RCC 7860 (cell line): ENCODE data around the gene CDC42BPA.
"Not testable (repeated sequence)": the region's sequence is repeated elsewhere in the genome, so short reads cannot be mapped to it uniquely, and the experiment has no call there.

Source experiments
- DNase-seq: peaks from one replicate; pipeline ENCODE4 v3.0.0-alpha.2; 2015; ENCODE audit warnings: low spot score
- FAIRE-seq: peaks from 2 replicates; lab custom pipeline; 2012; peaks lifted over from hg19 to GRCh38; lab: Jason Lieb, UNC

CDC42BPA gene, protein sequence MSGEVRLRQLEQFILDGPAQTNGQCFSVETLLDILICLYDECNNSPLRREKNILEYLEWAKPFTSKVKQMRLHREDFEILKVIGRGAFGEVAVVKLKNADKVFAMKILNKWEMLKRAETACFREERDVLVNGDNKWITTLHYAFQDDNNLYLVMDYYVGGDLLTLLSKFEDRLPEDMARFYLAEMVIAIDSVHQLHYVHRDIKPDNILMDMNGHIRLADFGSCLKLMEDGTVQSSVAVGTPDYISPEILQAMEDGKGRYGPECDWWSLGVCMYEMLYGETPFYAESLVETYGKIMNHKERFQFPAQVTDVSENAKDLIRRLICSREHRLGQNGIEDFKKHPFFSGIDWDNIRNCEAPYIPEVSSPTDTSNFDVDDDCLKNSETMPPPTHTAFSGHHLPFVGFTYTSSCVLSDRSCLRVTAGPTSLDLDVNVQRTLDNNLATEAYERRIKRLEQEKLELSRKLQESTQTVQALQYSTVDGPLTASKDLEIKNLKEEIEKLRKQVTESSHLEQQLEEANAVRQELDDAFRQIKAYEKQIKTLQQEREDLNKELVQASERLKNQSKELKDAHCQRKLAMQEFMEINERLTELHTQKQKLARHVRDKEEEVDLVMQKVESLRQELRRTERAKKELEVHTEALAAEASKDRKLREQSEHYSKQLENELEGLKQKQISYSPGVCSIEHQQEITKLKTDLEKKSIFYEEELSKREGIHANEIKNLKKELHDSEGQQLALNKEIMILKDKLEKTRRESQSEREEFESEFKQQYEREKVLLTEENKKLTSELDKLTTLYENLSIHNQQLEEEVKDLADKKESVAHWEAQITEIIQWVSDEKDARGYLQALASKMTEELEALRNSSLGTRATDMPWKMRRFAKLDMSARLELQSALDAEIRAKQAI (N-terminal part only)

DNA sequence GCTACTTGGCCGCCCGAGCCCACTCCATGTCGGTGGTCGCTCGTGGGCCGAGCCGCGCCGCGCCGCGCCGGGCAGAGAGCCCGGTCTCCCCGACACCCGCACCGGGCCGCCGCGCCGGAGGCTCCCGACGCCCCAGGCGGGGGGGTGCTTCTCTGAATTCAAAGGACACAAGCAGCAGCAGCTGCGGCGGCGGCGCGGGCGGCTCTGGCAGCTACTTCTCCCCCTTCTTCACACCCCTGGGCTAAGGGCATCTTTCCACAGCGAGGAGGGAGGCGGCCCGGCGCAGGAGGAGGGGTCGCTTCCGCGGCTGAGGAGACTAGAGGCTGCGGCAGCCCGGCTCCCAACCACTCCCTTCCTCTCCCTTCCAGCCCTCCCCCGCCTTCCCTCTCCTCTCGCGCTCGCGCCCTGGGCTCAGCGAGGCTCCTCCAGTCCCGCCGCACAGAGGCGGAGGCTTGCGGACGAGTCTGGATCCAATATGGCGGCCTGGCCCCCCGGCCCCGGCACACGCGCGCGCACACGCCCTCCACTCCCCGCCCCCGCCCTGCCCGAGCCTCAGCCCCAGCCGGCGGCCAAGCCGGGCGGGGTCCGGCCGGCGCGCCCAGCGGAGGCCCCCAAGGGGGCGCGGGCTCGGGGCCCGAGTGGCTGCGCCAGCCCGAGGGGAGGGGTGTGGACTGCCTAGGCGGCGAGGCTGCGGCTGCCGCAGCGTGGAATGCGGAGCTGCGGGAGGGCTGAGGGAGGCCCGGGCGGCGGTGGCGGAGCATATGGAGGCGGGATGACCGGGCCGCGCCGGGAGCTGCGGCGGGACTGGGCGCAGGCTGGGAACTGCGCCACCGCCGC lies at the start of gene CDC42BPA:
Gene CDC42BPA, minus strand, starts transcription at position 477 of the 837 bp plus-strand sequence. CDS start 1,310 bp downstream, outside the sequence.
- DNase-seq = peak; percentile 75

DNA sequence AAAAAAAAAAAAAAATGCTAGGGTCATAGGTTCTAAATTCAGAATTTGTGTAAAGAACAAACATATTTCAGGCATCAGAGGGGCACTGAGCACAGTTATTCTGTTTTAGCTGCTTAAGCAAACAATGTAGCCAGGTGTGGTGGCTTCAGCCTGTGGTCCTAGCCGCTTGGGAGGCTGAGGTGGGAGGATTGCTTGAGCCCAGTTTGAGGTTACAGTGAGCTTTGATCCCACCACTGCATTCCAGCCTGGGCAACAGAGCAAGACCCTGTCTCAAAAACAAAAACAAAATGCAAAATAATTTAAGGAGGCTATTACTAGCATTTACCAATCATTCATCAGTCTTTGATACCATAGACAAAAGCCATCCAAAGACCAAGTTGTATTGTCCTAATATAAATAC lies 49.7 kb upstream of the CDC42BPA start:
- FAIRE-seq (no peak), DNase-seq (no peak)

More for the DNA sequence above, at the start of gene CDC42BPA:
- FAIRE-seq = no peak

DNA sequence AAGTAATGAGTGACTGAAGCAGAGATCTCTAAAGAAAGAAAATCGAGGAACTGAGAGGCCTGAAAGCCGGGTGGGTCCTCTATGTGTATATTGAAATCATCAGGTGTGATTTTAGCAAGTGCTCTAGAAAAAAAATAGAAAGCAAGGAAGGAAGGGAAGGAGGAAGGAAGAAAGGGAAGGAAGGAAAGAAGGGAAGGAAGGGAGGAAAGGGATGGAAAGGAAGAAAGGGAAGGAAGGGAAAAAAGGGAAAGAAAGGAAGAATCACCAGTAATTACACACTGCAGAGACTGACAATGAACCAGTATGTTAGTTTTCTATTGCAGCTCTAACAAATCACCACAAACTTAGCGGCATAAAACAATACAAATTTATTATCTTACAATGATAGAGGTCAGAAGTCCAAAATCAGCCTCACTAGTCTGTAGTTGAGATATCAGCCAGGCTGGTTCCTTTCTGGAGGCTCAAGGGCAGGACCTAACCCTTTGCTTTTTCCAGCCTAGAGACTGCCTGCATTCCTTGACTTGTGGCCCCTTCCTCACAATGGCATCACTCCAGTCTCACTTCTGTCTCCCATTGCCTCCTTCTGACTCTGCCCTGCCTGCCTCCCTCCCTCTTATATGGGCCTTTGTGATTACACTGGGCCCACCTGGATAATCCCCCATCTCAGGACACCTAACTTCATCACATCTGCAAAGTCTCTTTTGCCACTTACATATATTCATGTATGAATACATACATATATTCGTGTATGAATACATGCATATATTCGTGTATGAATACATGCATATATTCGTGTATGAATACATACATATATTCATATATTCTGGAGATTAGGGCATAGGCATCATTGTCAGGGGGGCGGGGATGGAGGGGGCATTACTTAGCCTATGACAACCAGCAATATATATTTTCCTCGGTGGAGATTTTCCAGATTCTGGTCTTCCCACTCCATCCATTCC lies 47.5 kb upstream of the CDC42BPA start:
- FAIRE-seq (no peak), DNase-seq (no peak)

DNA sequence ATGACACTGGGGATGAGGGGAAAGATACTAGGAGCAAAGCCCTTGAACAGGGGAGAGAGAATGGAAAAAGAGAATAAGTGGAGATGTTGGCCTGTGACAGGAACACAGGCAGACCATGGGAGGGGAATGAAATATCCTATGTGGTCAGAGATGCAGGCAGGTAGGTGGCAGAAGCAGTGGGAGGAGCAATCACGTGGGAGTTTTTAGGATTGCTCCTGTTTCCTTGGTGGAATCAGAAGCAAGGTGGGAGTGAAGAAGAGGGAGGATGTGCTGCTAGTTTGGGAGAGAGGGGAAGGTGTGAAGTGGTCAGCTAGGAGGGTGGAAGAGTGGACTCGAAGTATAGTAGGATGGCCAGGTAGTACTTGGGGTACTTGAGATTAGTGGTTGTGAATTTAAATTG lies 46.4 kb upstream of the CDC42BPA start:
- no peak for FAIRE-seq

DNA sequence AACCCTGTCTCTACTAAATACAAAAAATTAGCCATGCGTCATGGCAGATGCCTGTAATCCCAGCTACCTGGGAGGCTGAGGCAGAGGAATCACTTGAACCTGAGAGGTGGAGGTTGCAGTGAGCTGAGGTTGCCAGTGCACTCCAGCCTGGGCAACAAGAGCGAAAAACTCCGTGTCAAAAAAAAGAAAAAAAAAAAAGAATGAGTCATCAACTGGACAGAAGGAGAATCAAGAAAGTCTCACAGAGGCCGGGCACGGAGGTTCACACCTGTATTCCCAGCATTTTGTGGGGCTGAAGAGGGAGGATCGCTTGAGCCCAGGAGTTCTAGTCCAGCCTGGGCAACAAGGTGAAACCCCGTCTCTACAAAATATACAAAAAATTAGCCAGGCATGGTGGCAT lies 45.5 kb upstream of the CDC42BPA start:
- FAIRE-seq (no peak), DNase-seq (no peak)

More for the DNA sequence above, 46.4 kb upstream of the CDC42BPA start:
- no peak for DNase-seq

DNA sequence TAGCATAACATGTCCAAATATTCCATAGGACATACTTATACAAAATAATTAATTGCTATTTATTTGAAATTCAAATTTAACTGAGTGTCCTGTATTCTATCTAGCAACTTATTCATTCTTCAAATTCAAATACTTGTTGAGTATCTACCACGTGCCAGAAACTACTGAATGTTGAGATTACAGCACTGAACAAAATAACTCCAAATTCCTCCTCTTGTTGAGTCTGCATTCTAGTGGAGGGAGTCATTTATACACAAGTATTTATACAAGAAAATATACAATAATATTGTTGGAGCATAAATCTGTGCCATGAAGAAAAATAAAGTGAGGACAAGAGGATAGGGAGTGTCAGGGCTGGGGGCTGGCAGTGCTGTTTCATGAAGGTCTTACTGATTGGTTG lies 43.7 kb upstream of the CDC42BPA start:
- FAIRE-seq (no peak), DNase-seq (no peak)

DNA sequence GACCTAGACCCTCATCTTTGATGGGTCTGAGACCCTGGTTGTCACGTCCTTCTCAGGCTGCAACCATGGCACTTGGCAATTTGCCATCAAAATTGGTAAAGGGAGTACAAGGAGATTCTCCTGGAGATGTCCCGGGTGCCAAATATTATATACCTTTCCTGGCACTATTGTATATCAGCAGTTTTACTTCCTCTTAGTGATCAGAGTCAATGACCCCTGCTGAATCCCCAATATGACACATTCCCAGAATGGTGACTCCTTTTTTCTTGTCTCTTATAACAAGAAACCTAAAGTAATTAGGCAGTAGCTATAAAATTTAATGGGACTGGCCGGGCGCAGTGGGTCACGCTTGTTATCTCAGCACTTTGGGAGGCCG lies 39.6 kb upstream of the CDC42BPA start:
- DNase-seq (no peak), FAIRE-seq (no peak)

DNA sequence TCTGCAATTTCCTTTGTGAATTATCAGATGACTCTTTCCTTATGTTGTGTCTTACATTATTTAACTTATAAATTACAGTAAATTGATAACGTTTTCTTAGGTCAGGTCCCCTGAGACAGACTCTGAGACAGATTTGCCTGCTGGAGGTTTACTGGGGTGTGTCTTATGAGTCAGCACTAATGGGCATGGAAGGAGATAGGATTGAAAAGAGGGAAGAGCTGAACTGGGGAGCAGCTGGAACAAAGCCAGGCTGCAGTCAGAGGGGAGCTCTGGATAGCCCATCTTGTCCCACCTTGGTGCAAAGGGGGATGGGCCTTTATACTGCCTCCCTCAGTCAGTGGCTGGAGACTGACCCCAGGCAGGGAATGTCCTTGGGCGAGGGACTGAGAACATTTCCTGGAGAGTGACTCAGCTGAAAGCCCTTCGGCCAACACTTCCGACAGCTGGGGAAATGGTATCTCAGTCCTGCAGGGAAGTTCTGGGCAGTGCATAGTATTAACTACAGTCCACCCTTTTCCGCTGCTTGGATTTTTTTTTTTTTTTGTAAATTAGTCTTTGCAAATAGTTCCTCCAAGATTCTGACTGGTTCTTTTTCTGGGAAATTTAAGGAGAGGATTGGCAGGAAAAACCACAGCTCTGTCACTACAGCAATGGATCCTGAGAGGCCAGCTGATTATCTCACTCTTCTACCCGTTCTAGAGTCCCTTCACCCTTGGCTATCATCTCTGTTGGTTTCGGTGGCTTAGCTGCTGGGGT lies 39.1 kb upstream of the CDC42BPA start:
- FAIRE-seq = peak; percentile 84
- DNase-seq = peak; percentile 83

DNA sequence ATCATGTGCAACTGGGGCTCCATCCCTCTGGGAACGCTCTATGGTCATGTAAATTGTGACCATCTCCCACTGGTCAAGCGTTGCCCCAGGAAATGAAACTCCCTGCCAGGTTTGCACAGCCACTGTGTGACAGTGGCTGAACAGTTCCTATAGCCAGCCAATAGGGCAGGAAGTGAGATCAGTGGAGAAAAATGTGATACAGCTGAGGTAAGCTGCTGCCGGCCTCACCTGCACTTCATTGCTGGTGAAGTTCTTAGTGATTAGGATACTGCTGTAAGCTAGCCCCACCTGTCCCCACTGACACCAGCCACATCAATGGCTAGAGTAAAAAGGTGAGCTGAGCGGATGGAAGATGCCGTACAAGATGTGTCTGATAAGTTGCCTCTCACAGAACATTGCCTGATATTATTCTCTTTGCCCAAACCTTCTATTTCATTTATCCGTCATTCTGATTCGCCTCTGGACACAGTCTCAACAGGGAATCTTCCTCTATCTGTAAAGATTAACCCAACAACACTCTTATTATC lies 38.4 kb upstream of the CDC42BPA start:
- FAIRE-seq (no peak), DNase-seq (peak; percentile 57)

DNA sequence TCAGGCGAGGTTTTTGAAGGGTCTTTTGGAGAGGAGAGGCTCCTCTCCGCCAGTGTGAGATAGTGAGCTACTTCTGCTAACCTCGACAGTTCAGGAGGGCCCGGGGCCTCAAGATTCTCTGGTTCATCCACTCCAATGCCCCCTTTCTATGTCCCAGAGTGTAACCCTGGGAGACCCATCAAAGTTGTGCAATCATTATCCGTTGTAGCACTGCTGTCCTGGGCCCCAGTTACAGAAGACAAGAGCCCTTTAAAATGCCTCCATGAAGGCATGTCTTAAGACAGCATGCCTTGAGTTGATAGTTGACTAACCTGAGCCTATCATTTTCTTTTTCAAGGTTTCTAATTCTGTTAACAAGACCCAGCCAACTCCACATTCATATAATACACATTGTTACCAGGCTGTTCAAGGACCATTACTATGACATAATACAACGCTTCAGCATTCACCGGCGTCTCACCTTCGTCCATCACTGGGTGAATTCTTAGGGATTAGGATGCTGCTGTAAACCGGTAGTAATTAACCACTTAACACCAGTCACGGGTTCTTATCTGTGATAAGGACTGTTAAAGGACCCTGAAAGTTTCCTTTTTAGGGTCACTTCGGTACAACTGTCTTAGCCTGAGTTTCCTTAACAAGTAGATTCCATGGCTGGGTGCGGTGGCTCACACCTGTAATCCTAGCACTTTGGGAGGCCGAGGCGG lies 37.4 kb upstream of the CDC42BPA start:
- FAIRE-seq (no peak), DNase-seq (no peak)

DNA sequence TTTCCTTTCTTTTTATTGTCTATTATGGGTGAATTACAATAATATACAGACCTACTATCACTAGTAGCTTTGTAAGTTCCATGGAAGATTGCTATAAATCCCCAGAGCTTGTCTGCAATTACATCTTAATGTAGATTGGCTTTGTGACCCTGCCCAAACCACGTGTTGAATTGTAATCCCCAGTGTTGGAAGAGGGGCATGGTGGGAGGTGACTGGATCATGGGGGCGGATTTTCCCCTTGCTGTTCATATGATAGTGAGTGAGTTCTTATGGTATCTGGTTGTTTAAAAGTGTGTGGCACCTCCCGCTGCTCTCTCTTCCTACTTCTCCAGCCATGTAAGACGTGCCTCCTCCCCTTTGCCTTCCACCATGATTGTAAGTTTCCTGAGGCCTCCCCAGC lies 34.9 kb upstream of the CDC42BPA start:
- DNase-seq (no peak), FAIRE-seq (no peak)

DNA sequence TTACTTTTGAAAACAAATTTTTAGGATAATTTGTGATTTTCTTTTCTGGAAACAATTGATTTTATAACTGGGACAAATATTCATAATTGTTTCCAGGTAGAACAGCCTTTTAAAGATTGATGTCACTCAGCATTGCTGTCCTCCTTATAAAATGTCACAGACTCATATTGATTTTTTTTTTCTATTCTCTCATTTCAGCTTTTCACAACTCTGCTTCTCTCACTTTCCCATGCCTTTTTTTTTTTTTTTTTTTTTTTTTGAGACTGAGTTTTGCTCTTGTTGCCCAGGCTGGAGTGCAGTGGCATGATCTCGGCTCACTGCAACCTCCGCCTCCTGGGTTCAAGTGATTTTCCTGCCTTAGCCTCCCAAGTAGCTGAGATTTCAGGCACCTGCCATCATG lies 33.9 kb upstream of the CDC42BPA start:
- FAIRE-seq, DNase-seq: not testable (repeated sequence)

DNA sequence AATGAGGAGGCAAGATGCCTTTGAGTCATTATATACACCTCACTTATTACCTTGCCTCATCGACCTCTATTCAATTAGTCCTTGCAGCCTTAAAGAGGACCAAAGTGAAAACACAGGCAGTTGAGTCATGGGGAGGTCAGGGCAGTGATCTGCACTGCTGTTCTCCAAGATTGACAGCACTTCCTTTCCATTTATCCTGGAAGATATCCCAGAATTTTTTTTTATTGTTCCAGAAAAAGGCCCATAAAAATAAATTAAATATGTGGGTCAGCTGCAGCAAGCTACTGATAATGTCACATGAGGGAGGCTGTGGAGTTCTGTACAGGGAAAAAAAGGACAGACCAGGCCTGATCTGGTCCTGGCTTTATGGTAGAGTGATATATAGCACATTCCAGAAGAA lies 33.2 kb upstream of the CDC42BPA start:
- DNase-seq (no peak), FAIRE-seq (no peak)

DNA sequence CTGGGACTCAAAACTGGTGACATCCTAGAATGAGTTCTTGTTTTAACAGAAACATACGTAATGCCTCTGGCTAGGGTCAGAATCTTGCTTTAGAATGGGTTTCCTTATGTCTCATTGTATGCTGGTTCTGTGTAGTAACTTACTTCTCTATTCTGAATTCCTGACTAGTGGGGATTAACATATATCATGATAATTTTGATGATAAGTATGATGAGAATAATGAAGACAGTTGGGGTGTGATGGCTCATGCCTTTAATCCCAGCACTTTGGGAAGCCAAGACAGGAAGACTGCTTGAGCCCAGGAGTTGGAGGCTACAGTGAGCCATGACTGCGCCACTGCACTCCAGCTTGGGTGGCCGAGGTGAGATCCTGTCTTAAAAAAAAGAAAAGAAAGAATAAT lies 31.7 kb upstream of the CDC42BPA start:
- no peak for DNase-seq
- no peak for FAIRE-seq

DNA sequence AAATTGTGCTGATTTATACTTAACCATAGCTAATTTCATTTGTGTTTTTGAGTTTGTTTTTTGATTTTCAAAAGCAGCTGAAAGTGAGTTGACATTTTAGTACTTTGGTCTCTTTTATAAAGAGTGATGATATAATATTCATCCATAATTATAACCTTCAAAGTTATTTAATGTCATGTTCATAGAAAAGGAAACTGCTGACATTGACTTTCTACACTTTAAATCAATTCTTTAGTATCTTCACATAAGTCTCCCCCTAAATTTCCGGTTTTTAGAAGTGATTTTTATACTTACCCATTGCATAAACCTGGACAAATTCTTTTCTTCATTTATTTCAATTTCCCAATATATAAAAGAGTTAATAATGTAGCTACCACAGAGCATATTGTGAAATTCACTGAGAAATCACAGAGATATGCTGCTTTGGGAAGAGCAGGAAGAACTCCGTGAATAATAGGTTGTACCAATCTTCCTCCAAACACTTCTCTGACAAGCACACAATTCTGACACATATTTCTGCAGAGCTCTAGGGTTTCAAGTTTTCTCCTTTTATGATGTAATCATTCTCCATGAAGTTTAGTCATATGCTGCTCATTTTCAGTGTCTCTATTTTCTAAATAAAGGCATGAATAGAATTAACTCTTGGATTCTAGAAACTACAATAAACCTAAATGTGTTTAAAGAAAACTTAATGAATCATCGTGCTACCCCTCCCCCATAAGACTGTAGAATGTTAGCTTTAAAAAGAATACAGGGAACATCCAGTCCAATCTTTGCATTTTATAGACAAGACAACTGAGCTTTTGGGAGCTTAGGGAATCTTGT lies 25.6 kb upstream of the CDC42BPA start:
- DNase-seq = peak; percentile 34

DNA sequence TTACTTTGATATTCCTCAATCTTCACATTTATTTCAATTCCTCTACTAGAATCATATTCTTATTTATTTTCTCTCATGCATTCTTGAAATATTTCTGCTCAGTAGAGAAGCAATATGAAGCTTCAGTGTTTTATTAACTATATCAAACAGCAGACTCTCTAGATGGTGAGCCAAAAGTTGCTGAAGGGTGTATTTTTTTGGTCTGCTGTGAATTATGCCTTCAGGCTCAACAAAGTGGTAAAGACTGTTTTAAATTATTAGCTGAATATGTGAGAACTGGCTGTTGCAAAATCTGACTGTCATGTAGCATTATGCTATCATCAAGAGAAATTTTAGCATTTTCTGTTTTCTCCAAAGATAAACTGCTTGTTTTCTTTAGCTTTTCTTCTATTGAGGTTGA lies 24.9 kb upstream of the CDC42BPA start:
- FAIRE-seq (no peak), DNase-seq (no peak)

More for the DNA sequence above, 25.6 kb upstream of the CDC42BPA start:
- FAIRE-seq = peak; percentile 60

DNA sequence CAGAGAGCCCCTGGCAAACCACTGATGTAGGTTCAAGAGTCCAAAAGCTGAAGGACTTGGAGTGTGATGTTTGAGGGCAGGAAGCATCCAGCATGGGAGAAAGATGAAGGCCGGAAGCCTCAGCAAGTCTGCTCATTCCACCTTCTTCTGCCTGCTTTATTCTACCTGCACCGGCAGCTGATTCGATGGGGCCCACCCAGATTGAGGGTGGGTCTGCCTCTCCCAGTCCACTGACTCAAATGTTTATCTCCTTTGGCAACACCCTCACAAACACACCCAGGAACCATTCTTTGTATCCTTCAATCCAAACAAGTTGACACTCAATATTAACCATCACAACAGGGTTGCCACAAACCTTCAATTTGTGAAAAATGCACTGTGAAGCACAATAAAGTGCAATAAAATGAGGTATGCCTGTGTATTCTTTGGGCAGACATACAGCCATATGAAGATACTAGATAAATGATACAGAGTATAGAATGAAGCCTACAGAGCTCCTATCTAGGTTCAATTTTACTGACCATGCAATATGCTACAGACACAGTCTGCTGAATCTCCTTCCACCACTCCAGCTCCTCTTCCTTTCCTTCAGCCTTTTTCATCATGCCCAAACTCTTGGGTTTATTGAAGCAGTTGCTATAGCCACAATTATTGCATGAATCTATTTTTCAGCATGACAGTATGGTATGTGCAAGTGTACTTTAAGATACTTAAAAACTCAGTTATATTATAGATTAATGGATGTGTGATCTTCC lies 24.0 kb upstream of the CDC42BPA start:
- FAIRE-seq (no peak), DNase-seq (no peak)
